B cell (primary cell): ENCODE measurements around the gene CACNA2D3.

ENCODE experiments used
- CTCF ChIP-seq: fragments of 200-600 bp; IDR thresholded peaks from one replicate; pipeline ENCODE4 v1.8.0; 2022; ENCODE audit warnings: antibody characterized with exemption, mild to moderate bottlenecking
- EZH2 ChIP-seq: IDR thresholded peaks from 2 replicates; pipeline ENCODE4 v1.6.1; 2012; ENCODE audit warnings: borderline replicate concordance, low read depth, mild to moderate bottlenecking, moderate library complexity, low read length; ENCODE audit not compliant: insufficient read depth, poor library complexity, severe bottlenecking

GRCh38 chr3:54918516-54918915 is 796.2 kb downstream of the CACNA2D3 start:
- TF ChIP-seq CTCF = no peak
- no peak for TF ChIP-seq EZH2
